Fibroblast of skin of right biceps (primary cell): ENCODE data around the gene CHAF1A.
A peak's percentile ranks its signal among the peaks of the same experiment; 100 is the strongest.

Experiments
- DNase-seq: peaks from one replicate; pipeline ENCODE4 v3.0.0-alpha.2; 2013

CHAF1A gene, protein sequence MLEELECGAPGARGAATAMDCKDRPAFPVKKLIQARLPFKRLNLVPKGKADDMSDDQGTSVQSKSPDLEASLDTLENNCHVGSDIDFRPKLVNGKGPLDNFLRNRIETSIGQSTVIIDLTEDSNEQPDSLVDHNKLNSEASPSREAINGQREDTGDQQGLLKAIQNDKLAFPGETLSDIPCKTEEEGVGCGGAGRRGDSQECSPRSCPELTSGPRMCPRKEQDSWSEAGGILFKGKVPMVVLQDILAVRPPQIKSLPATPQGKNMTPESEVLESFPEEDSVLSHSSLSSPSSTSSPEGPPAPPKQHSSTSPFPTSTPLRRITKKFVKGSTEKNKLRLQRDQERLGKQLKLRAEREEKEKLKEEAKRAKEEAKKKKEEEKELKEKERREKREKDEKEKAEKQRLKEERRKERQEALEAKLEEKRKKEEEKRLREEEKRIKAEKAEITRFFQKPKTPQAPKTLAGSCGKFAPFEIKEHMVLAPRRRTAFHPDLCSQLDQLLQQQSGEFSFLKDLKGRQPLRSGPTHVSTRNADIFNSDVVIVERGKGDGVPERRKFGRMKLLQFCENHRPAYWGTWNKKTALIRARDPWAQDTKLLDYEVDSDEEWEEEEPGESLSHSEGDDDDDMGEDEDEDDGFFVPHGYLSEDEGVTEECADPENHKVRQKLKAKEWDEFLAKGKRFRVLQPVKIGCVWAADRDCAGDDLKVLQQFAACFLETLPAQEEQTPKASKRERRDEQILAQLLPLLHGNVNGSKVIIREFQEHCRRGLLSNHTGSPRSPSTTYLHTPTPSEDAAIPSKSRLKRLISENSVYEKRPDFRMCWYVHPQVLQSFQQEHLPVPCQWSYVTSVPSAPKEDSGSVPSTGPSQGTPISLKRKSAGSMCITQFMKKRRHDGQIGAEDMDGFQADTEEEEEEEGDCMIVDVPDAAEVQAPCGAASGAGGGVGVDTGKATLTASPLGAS

DNA sequence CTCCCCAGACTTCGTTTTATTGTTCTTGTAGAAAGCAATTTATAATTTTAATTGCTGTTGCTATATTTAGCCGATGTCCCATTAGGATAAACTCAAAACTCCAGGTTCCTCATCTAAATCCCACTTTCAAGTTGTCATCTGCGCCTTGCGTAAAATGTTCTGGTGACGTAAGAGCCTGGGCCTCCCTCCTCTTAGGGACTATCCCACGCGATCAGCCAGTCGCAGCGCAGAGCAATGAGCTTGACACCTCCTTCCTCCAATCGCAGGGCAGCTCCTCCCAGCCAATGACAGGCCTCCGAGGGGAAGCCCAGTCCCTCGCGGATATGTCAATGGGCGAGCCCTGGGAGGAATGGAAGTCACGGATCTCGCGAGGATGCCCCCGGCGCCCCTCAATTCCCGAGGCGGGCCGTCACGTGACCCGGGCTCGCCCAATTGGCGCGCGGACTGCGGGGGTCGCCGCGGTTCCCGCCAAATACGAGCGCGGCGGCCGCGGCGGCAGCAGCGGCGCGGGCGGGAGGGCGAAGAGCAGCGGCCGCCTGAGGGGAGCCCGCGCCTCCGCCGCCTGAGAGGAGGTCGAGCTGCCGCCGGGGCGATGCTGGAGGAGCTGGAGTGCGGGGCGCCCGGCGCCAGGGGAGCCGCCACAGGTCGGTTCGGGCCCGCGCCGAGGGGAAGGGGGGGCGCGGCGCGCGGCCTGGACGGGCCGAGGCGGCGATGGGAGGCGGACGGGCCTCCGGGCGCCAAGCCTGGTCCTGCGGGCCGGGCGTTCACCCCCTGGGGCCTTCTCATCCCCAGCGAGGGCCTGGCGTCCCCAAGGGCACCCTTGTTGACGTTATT lies at the start of gene CHAF1A:
Gene CHAF1A, plus strand, starts transcription at position 470 of the 834 bp plus-strand sequence. Its CDS starts 123 bp downstream, at position 593.
- peak; percentile 100 for DNase-seq

DNA sequence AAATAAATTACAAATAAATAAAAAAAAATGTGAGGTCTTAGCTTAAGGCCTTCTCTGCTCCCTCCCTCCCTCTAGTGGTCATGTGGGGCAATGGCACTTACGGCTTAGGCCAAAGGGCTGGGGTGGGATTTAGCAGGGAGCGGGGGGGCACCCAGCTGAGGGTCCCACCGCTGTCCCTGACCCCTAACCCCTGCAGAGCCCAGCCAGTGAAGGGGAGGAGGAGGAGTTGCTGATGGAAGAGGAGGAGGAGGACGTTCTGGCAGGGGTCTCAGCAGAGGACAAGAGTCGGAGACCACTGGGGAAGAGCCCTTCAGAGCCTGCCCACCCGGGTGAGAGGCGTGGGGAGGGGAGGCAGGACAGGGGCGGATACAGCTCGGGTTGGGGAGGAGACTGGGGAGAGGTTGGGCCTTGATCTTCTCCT lies 49.7 kb upstream of the CHAF1A start:
- peak; percentile 57 for DNase-seq

GRCh38 chr19:4354282-4354681 lies 48.2 kb upstream of the CHAF1A start:
- DNase-seq, result no peak

- DNase-seq, result no peak
These were observed 47.5 kb upstream of the CHAF1A start for GRCh38 chr19:4354897-4355296.

GRCh38 chr19:4357095-4357797 lies 45.2 kb upstream of the CHAF1A start:
- no peak for DNase-seq

- DNase-seq, result no peak
These were observed 44.5 kb upstream of the CHAF1A start for GRCh38 chr19:4357921-4358326.

- DNase-seq, result no peak
These were observed 43.5 kb upstream of the CHAF1A start for GRCh38 chr19:4358709-4359626.

DNA sequence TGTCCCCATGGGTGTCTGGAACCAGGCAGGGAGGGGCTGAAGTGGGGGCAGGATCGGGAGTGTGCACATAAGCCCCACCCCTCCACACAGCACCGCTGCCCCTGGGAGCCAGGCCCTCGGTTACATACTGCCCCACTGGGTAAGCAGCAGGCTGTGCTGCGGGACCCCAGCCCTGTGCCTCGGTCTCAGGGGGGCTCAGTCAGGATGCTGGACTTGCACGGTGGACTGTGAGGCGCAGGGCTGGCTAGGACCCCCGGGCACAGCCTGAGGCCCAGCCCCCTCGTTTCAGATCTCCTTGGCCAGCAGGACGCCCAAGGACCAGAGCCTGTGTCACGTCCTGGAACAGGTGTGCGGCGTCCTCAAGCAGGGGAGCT lies 42.8 kb upstream of the CHAF1A start:
- DNase-seq, result no peak

DNA sequence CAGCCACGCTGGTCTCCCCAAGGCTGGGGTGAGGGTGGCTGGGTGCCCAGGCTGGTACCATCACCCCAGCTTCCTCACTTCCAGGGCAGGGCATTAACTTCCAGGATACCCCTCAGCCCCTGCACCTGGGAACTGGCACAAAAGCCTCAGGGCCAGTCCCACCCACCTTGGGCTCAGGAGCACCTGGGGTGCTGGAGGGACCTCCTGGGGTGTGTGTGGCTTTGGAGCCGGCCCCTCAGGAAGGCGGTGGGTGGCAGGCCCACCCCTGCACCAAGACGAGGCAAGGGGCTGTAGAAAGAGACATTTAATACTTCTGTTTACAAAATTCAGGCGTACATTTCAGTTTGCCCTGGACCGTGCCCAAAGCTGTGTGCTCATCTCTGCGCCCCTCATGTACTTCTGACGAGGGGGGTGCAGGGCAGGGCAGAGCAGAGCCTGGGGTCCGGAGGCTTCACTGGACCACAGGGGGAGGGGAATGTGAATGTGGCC lies 42.3 kb upstream of the CHAF1A start:
- DNase-seq, result no peak

DNA sequence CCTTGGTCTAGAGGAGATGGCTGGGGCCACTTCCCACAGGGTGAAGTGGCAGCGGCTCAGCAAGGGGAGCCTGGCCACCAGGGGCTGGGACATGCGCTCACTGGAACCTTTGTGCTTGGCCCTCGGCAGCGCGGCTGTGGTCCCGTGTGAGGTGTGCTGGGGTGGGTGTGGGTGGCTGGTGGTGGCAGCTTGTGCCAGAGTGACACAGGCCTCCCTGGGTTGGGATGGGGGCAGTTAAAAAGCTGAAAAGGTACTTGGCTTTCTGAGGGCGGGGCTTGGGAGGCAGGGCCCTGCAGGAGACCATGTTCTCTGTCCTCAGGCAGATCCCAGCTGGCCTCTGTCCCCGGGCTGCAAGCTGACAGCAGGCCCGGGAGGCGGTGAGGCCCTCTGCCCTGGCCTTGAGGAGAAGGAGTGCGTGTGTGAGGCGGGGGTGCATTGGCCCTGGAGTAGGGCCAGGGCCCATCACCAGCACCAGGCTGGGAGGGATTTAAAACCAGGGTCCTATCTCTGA lies 41.7 kb upstream of the CHAF1A start:
- no peak for DNase-seq

DNA sequence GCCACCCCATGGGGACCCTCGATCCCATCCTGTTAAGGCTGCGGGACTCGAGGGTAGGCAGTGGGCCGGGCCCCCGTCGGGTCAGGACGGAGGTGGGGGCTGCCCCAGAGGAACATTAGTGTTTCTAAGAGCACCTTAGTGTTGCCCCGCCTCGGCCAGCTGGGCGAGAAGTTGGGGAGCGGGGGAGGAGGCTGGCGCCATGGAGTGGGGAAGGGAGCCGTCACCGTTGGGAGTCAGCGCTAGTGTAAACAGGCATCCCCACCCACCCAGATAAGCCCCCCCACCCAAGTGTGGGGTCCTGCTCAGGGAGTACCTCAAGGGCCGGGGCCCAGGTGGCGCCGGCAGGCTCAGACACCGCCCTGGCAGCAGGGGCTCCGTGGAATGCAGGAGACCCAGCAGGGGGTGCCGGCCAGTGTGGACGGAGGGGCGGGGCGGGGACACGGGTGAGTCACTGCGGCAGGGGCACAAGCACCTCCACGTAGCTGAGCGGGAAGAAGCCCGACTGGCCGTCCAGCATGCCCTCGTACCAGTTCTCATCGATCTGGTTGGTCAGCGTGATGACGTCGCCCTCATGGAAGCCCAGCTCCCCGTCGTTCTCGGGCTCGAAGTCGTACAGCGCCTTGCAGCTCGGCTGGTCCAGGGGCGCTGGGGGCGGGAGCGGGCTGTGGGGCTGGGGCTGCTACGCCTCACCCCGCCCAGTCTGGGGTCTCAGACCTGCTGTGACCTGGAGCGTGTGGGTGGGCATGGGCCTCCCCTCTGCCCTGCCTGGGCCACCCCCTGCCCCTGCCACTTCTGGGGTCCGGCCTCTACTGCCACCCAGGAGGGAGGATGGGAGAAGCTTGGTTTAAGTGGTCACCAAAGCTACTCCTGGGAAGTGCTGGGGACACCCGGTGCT lies 41.0 kb upstream of the CHAF1A start:
- DNase-seq, result no peak

- no peak for DNase-seq
These were observed 40.2 kb upstream of the CHAF1A start for GRCh38 chr19:4362101-4362828.

DNA sequence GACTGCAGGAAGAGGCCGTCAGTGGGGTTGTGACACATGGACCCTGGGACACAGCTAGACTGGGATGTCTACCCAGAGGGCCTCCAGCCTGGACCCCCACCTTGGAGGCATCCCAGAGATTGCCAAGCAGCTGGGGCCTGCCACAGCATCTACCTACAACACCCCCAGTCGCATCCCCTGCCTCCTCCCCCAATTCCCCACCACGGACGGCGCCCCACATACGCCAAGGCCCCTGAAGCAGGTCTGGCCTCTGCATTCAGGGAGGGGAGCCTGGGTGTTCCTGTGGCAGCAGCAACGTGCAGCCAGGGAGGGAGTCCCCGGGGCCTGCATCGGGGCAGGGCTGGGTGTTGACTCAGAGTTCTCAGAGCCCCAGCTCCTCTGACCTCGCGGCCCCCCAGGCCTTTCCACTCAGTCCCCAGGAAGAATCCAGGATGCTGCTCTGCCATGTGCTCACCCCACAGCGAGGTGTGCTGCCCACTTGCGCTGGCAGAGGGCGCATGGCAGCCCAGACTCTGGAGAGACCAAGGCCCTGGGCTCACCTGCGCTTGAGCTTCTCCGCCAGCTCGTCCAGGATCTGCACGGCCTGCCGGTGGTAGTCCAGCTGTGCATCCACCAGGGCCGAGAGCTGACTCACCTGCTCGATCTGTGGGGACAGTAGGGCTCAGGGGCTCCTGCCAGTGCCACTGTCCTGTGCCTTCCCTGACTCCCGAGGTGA lies 39.5 kb upstream of the CHAF1A start:
- no peak for DNase-seq

GRCh38 chr19:4363571-4364304 lies 38.7 kb upstream of the CHAF1A start:
- no peak for DNase-seq

DNA sequence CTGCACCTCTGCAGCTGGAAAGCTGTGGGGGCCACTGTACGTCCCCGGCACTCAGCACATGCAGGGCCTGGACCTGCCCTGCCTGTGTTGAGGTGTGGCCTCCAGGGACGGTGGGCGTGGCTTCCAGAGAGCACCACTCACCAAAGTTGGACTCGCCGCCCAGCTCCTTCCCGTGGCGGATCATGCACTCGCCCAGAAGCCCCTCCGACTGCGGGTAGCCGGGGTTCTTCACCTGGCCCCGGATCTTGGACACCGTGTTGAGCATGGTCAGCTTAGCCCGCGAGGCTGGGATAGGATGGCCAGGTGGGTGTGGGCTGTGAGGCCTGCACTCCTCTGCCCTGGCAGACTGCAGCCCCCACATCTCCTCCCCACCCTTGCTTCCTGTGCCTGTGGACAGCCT lies 37.1 kb upstream of the CHAF1A start:
- DNase-seq, result no peak

GRCh38 chr19:4365791-4366665 lies 36.4 kb upstream of the CHAF1A start:
- DNase-seq, result no peak
